GM18907 (cell line): ENCODE data around the gene PRTN3.
"Not testable (repeated sequence)": the region's sequence is repeated elsewhere in the genome, so short reads cannot be mapped to it uniquely, and the experiment has no call there.

Experiments
- ATAC-seq: cut with Tn5 transposase; IDR thresholded peaks from one replicate; pipeline ENCODE4 v1.9.1; 2021; ENCODE audit warnings: mild to moderate bottlenecking, moderate library complexity; ENCODE audit not compliant: unreplicated experiment

The PRTN3 gene

DNA sequence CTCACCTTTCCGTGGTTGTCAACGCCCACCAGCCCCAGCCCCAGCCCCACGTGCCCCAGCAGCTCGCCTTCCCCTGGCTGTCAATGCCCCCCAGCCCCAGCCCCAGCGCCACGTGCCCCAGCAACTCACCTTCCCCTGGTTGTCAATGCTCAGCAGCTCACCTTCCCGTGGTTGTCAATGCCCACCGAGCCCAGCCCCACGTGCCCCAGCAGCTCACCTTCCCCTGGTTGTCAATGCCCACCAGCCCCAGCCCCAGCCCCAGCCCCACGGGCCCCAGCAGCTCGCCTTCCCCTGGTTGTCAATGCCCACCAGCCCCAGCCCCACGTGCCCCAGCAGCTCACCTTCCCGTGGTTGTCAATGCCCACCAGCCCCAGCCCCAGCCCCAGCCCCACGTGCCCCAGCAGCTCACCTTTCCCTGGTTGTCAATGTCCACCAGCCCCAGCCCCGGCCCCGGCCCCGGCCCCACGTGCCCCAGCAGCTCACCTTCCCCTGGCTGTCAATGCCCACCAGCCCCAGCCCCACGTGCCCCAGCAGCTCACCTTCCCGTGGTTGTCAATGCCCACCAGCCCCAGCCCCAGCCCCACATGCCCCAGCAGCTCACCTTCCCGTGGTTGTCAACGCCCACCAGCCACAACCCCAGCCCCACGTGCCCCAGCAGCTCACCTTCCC, 37.3 kb downstream of the PRTN3 start:
- ATAC-seq: not testable (repeated sequence)

DNA sequence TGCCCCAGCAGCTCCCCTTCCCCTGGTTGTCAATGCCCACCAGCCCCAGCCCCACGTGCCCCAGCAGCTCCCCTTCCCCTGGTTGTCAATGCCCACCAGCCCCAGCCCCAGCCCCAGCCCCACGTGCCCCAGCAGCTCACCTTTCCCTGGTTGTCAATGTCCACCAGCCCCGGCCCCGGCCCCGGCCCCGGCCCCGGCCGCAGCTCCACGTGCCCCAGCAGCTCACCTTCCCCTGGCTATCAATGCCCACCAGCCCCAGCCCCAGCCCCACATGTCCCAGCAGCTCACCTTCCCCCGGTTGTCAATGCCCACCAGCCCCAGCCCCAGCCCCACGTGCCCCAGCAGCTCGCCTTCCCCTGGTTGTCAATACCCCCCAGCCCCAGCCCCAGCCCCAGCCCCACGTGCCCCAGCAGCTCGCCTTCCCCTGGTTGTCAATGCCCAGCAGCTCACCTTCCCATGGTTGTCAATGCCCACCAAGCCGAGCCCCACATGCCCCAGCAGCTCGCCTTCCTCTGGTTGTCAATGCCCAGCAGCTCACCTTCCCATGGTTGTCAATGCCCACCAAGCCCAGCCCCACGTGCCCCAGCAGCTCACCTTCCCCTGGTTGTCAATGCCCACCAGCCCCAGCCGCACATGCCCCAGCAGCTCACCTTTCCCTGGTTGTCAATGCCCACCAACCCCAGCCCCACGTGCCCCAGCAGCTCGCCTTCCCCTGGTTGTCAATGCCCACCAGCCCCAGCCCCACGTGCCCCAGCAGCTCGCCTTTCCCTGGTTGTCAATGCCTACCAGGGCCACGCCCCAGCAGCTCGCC, 38.2 kb downstream of the PRTN3 start:
- not testable (repeated sequence) for ATAC-seq

- ATAC-seq: no peak
These were observed 39.1 kb downstream of the PRTN3 start for GRCh38 chr19:879711-880438.

GRCh38 chr19:881385-882071, 40.7 kb downstream of the PRTN3 start:
- no peak for ATAC-seq

GRCh38 chr19:882871-883497, 42.2 kb downstream of the PRTN3 start:
- ATAC-seq: no peak

- no peak for ATAC-seq
These were observed 42.9 kb downstream of the PRTN3 start for GRCh38 chr19:883661-884211.

DNA sequence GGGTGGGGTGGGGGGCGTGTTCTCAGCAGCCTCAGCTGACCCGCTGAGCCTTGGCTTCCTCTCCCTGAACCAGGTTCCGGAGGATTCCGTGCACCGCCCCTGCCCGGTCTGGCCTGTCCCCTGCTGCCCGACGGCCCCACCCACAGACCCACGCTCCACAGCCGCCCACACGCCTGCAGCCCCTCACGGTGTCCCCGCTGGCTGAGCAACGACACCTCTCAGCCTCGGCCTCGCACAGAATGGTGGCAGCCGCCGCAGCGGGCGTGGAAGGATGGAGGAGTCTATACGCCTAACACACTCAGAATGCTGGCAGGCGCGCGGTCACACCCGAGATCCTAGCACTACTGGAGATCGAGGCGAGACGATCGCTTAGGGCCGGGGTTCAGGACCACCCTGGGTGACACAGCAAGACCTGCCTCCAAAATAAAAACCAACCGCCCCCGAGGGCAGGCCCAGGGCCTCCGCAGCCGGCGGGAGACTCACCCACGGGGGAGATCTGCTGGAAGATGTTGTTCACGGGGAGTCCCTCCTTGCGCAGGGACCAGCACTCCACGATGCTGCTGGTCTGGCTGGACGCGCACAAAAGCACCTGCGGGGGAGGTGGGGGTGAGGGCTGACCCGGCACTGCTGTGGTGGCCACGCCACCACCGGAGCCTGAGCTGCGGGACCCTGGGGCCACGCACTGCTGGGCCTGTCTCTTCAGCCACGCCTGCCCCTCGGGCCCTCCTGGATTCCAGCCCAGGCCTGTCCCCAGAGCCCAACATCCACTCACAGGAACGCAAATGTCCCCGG, 43.8 kb downstream of the PRTN3 start:
- ATAC-seq: no peak

DNA sequence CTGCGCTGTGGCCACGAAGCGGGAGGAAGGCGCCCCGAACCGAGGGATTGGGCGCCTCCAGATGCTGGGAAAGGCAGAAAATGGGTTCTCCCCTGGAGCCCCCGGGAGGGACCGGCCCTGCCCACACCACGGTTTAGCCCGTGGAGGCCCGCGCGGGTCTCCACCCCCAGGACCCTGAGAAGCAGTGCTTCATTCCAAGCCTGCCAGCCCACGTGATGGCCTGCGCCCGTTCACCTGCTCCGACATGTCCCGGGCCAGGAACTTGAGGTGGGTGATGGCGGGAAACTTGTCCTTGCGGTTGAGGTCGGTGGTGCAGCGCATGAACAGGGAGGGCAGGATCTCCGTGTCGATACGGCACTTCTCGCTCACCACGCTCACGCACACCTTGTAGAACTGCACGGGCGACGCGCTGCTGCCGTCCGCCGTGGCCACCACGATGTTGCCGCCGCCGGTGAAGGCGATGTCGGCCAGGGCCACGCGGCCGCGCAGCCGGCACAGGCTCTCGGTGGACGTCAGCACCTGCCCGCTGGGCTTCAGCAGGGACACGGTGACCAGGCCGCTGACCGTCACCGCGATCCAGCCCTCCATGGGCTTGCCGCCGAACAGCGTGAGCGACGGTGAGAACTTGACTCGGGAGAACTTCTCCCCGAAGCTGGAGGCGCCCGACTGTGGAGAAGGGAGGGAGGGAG, 44.9 kb downstream of the PRTN3 start:
- ATAC-seq: no peak

DNA sequence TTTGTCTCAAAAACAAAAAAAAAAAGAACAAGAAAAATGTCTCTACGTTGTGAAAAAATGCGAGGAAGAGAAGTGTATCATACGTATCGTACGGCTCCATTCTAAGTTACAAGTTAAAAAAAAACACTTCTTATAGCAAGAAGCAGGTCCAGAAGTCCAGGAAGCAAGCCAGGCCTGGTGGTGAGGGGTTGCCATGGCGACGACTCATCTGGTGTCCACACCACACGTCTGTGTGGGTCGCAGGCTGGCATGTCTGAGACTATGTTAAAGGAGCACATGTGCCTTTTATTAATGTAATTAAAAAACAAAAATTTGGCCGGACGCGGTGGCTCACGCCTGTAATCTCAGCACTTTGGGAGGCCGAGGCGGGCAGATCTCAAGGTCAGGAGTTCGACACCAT, 46.3 kb downstream of the PRTN3 start:
- ATAC-seq: no peak

DNA sequence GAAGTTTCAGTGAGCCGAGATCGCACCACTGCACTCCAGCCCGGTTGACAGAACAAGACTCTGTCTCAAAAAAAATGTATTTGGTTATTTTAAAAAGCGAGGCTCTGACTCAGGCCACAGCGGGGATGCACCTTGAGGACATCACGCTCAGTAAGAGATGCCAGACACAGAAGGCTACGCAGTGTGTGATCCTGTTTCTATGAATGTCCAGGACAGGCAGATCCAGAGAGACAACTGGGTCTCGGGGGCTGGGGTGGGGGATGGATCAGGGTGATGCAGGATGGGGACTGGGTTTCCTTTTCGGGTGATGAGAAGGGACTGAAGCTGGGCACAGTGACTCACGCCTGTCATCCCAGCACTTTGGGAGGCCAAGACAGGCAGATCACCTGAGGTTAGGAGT, 46.8 kb downstream of the PRTN3 start:
- ATAC-seq: no peak

- no peak for ATAC-seq
These were observed 48.0 kb downstream of the PRTN3 start for GRCh38 chr19:888581-889385.

DNA sequence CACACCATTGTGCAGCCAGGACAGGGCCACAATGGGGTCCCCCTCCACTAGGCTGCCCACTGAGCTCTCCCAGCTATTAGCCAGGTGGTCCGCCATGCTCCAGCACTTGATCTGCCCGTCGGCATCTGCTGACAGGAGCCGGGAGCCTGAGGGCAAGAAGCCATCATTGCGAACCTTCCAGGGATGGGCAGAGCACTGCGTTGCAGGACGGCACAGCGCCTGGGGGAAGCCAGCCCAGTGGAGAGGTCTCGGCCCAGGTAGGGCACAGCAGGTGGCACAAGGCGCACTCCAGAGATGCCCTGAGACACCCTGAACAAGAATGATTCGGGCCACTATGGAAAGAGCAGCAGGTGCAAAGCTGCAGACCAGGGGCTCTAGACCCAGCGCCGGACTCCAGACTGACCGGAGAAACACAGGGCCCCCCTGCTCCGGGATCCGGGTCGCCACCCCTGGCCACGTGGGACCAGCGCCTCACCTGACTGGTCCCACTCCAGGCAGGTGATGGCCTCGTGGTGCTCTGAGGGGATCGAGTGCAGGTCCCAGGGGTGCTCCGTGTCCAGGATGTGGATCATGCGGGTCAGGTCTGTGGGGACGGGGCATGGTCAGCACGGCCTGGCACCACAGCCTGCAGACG, 49.0 kb downstream of the PRTN3 start:
- no peak for ATAC-seq

- no peak for ATAC-seq
These were observed 50.0 kb downstream of the PRTN3 start for GRCh38 chr19:890831-891230.

DNA sequence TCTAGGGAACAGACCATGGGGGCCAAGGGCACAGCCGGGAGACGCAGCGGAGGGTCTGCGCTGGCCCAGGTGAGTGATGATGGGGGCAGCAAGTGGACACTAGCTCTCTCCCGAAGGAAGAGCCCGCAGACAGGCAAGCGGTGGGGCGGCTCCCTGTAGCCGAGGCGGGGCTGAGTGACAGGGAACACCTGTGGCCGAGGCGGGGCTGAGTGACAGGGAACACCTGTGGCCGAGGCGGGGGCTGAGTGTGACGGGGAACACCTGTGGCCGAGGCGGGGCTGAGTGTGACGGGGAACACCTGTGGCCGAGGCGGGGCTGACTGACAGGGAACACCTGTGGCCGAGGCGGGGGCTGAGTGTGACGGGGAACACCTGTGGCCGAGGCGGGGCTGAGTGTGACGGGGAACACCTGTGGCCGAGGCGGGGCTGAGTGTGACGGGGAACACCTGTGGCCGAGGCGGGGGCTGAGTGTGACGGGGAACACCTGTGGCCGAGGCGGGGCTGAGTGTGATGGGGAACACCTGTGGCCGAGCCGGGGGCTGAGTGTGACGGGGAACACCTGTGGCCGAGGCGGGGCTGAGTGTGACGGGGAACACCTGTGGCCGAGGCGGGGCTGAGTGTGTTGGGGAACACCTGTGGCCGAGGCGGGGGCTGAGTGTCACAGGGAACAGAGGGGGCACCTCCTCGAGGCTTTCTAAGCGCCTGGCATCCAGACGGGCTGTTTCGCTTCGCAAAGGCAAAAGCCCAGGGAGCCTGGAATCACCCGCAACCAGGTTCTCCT, 50.8 kb downstream of the PRTN3 start:
- ATAC-seq: not testable (repeated sequence)

- peak; percentile 2 for ATAC-seq
These were observed 51.6 kb downstream of the PRTN3 start for GRCh38 chr19:892243-892893.

GRCh38 chr19:892894-893689, 52.3 kb downstream of the PRTN3 start, which contains the start of the genes MED16 and RNU6-9:
Gene MED16, minus strand, starts transcription at chr19:893187. Its CDS starts 2,056 bp downstream, at chr19:891131.
Gene RNU6-9, plus strand, starts transcription at chr19:893484.
- ATAC-seq: peak; percentile 84
